Osteoblast (primary cell): ENCODE results near the gene TBXAS1. TPM values are rescaled to one million over a fixed set of nuclear protein-coding genes. Genes with fewer than 3 reads are reported as not detected.

Source experiments
- DNase-seq: peaks from one replicate; pipeline ENCODE4 v3.0.0; 2011; ENCODE audit warnings: low spot score, mixed read lengths; ENCODE audit not compliant: insufficient read length; ENCODE audit errors: missing footprints
- H2AFZ ChIP-seq: 2 replicates; pipeline ENCODE4 v1.6.0; 2011; ENCODE audit warnings: mild to moderate bottlenecking, low read length
- H3K27ac ChIP-seq: 2 replicates; pipeline ENCODE4 v1.5.1; 2011; ENCODE audit warnings: mild to moderate bottlenecking, low read depth, low read length, moderate library complexity
- H3K27me3 ChIP-seq: 2 replicates; pipeline ENCODE4 v1.6.0; 2012; ENCODE audit warnings: mild to moderate bottlenecking, control low read depth, inconsistent platforms, low read length, moderate library complexity; ENCODE audit not compliant: insufficient read depth
- H3K36me3 ChIP-seq: 2 replicates; pipeline ENCODE4 v1.5.1; 2011; ENCODE audit warnings: mild to moderate bottlenecking, low read length, control low read depth, moderate library complexity; ENCODE audit not compliant: insufficient read depth
- H3K4me1 ChIP-seq: 2 replicates; pipeline ENCODE4 v1.5.1; 2011; ENCODE audit warnings: mild to moderate bottlenecking, low read length, control low read depth, moderate library complexity; ENCODE audit not compliant: insufficient read depth
- H3K4me2 ChIP-seq: 2 replicates; pipeline ENCODE4 v1.6.0; 2011; ENCODE audit warnings: mild to moderate bottlenecking, low read length; ENCODE audit not compliant: insufficient read depth
- H3K4me3 ChIP-seq: fragments of 200-600 bp; sonication (generic); 3 replicates; pipeline ENCODE4 v1.5.1; 2012; ENCODE audit warnings: mild to moderate bottlenecking, low read length, inconsistent platforms; ENCODE audit not compliant: insufficient read depth
- H3K79me2 ChIP-seq: 2 replicates; pipeline ENCODE4 v1.6.0; 2012; ENCODE audit warnings: mild to moderate bottlenecking, low read length, control low read depth, inconsistent platforms; ENCODE audit not compliant: insufficient read depth
- H3K9me3 ChIP-seq: 2 replicates; pipeline ENCODE4 v1.5.1; 2011; ENCODE audit warnings: low read depth, low read length, control low read depth
- H4K20me1 ChIP-seq: 2 replicates; pipeline ENCODE4 v1.6.0; 2012; ENCODE audit warnings: mild to moderate bottlenecking, low read length, control low read depth; ENCODE audit not compliant: insufficient read depth
- CTCF ChIP-seq: IDR thresholded peaks from 2 replicates; pipeline ENCODE4 v1.5.1; 2011; ENCODE audit warnings: mild to moderate bottlenecking, low read depth, low read length, moderate library complexity; ENCODE audit errors: extremely low read depth
- total RNA-seq: library from RNA; depleted of rRNA; stranded (reverse); fragments of >200 nt; gene quantifications from 2 replicates; pipeline ENCODE4 v1.2.3, GENCODE V29; 2012

The TBXAS1 gene
- total RNA-seq, 1 donor: 0.72 TPM

GRCh38 chr7:139973101-139974050 lies 144.3 kb downstream of the TBXAS1 start:
- Histone ChIP-seq H3K79me2 (no peaks in the 10 kb centered on the region), H2AFZ (no peak overlapping the region), H3K4me2 (no peak overlapping the region), H3K4me3 (no peak overlapping the region), H3K27ac (no peak overlapping the region), H3K27me3 (peaks cover 10% of the 10 kb centered on the region), H4K20me1 (no peaks in the 10 kb centered on the region), H3K9me3 (no peaks in the 10 kb centered on the region), H3K36me3 (no peaks in the 10 kb centered on the region), H3K4me1 (no peaks in the 10 kb centered on the region)
- no peak for DNase-seq
- TF ChIP-seq CTCF: no peak

- Histone ChIP-seq H2AFZ (no peak overlapping the region), H3K27ac (no peak overlapping the region), H3K4me2 (no peak overlapping the region), H4K20me1 (no peaks in the 10 kb centered on the region), H3K4me3 (no peak overlapping the region), H3K79me2 (no peaks in the 10 kb centered on the region), H3K4me1 (no peaks in the 10 kb centered on the region), H3K9me3 (no peaks in the 10 kb centered on the region), H3K27me3 (peaks cover 7% of the 10 kb centered on the region), H3K36me3 (no peaks in the 10 kb centered on the region)
- no peak for DNase-seq
- no peak for TF ChIP-seq CTCF
These were observed 145.2 kb downstream of the TBXAS1 start for GRCh38 chr7:139974179-139974811.

GRCh38 chr7:139976055-139976837 lies 147.2 kb downstream of the TBXAS1 start:
- no peaks in the 10 kb centered on the region for H3K79me2 ChIP-seq
- TF ChIP-seq CTCF: no peak

More at GRCh38 chr7:139976055-139976837, 147.2 kb downstream of the TBXAS1 start:
- H3K4me2 ChIP-seq: no peak overlapping the region
- no peak overlapping the region for H2AFZ ChIP-seq
- peaks cover 7% of the 10 kb centered on the region for H3K27me3 ChIP-seq
- no peaks in the 10 kb centered on the region for H3K9me3 ChIP-seq
- H3K27ac ChIP-seq: no peak overlapping the region
- no peak overlapping the region for H3K4me3 ChIP-seq
- no peaks in the 10 kb centered on the region for H3K4me1 ChIP-seq
- H3K36me3 ChIP-seq: no peaks in the 10 kb centered on the region
- H4K20me1 ChIP-seq: no peaks in the 10 kb centered on the region
- DNase-seq: no peak
